WTC11 (cell line): Measurements from ENCODE around the gene LAMA2. TPM values are rescaled to one million over a fixed set of nuclear protein-coding genes. Genes with fewer than 3 reads are reported as not detected.

ENCODE experiments used
- ATAC-seq: fragments of 200-7000 bp; cut with Tn5 transposase; 2 replicates; pipeline ENCODE4 v1.10.0; 2021; ENCODE audit warnings: mild to moderate bottlenecking, moderate library complexity
- CTCF ChIA-PET: fragments of 300-600 bp; sonication (Branson Sonifier 250); formaldehyde crosslinking; loops from one replicate; lab custom pipeline; 2021; ENCODE audit warnings: antibody characterized with exemption; lab: Charles Lee
- POLR2A ChIA-PET: fragments of 350-600 bp; sonication (Branson Sonifier 250); formaldehyde crosslinking; loops from one replicate; lab custom pipeline; 2021; ENCODE audit warnings: antibody characterized with exemption; lab: Charles Lee
- DNase-seq: peaks from one replicate; pipeline ENCODE4 v3.0.0; 2021; ENCODE audit warnings: low spot score
- H3K27ac Mint-ChIP-seq: 2 replicates; pipeline ENCODE4 v1.8.0; 2021; ENCODE audit warnings: mixed read lengths
- H3K27me3 Mint-ChIP-seq: 2 replicates; pipeline ENCODE4 v1.8.0; 2021; ENCODE audit warnings: low read depth, mild to moderate bottlenecking, moderate library complexity, mixed read lengths
- H3K36me3 Mint-ChIP-seq: 2 replicates; pipeline ENCODE4 v1.8.0; 2021; ENCODE audit warnings: mixed read lengths
- H3K4me1 Mint-ChIP-seq: 2 replicates; pipeline ENCODE4 v1.8.0; 2022; ENCODE audit warnings: mixed read lengths
- H3K4me3 Mint-ChIP-seq: 2 replicates; pipeline ENCODE4 v1.8.0; 2021; ENCODE audit warnings: mild to moderate bottlenecking, moderate library complexity, mixed read lengths
- H3K9me3 Mint-ChIP-seq: 2 replicates; pipeline ENCODE4 v1.8.0; 2021; ENCODE audit warnings: mixed read lengths
- AFF4 ChIP-seq: sonication (generic); formaldehyde crosslinking; IDR thresholded peaks from 2 replicates; pipeline ENCODE4 v1.8.1; 2023; ENCODE audit warnings: mild to moderate bottlenecking, missing genetic modification reagents, borderline replicate concordance
- AR ChIP-seq: fragments of 250-450 bp; sonication (Bioruptor Pico); IDR thresholded peaks from 2 replicates; pipeline ENCODE4 v1.9.0; 2021; ENCODE audit warnings: mild to moderate bottlenecking
- ATF6 ChIP-seq: sonication (generic); formaldehyde crosslinking; IDR thresholded peaks from 2 replicates; pipeline ENCODE4 v1.8.1; 2023; ENCODE audit warnings: mild to moderate bottlenecking, missing genetic modification reagents
- CDX4 ChIP-seq: fragments of 250-450 bp; sonication (Bioruptor Pico); IDR thresholded peaks from 2 replicates; pipeline ENCODE4 v1.9.0; 2021; ENCODE audit warnings: moderate library complexity, mild to moderate bottlenecking, inconsistent platforms, borderline replicate concordance
- E2F1 ChIP-seq: sonication (generic); formaldehyde crosslinking; IDR thresholded peaks from 2 replicates; pipeline ENCODE4 v1.8.0; 2022; ENCODE audit warnings: mild to moderate bottlenecking, missing genetic modification reagents
- E2F5 ChIP-seq: sonication (generic); formaldehyde crosslinking; IDR thresholded peaks from 2 replicates; pipeline ENCODE4 v1.8.1; 2022; ENCODE audit warnings: mild to moderate bottlenecking, moderate library complexity, missing genetic modification reagents
- EMX1 ChIP-seq: fragments of 250-450 bp; sonication (Bioruptor Pico); IDR thresholded peaks from 2 replicates; pipeline ENCODE4 v1.8.0; 2021; ENCODE audit warnings: mild to moderate bottlenecking
- MYBL2 ChIP-seq: sonication (generic); formaldehyde crosslinking; IDR thresholded peaks from 2 replicates; pipeline ENCODE4 v1.8.1; 2023; ENCODE audit warnings: mild to moderate bottlenecking, moderate library complexity, missing genetic modification reagents
- NR2C2 ChIP-seq: sonication (generic); formaldehyde crosslinking; IDR thresholded peaks from 2 replicates; pipeline ENCODE4 v1.8.0; 2022; ENCODE audit warnings: mild to moderate bottlenecking, missing genetic modification reagents
- OVOL2 ChIP-seq: fragments of 250-450 bp; sonication (Bioruptor Pico); IDR thresholded peaks from 2 replicates; pipeline ENCODE4 v1.9.0; 2021; ENCODE audit warnings: mild to moderate bottlenecking, borderline replicate concordance
- SP1 ChIP-seq: sonication (generic); formaldehyde crosslinking; conservative IDR thresholded peaks from 2 replicates; pipeline ENCODE4 v1.8.1; 2022; ENCODE audit warnings: missing genetic modification reagents
- STAT6 ChIP-seq: sonication (generic); formaldehyde crosslinking; conservative IDR thresholded peaks from 2 replicates; pipeline ENCODE4 v1.8.1; 2023; ENCODE audit warnings: mild to moderate bottlenecking, low read depth, missing genetic modification reagents, moderate library complexity
- USF1 ChIP-seq: sonication (generic); formaldehyde crosslinking; IDR thresholded peaks from 2 replicates; pipeline ENCODE4 v1.8.0; 2022; ENCODE audit warnings: mild to moderate bottlenecking, missing genetic modification reagents
- ZNF232 ChIP-seq: sonication (generic); formaldehyde crosslinking; IDR thresholded peaks from 2 replicates; pipeline ENCODE4 v1.8.0; 2022; ENCODE audit warnings: mild to moderate bottlenecking, missing genetic modification reagents
- ZNF423 ChIP-seq: fragments of 250-450 bp; sonication (Bioruptor Pico); IDR thresholded peaks from 2 replicates; pipeline ENCODE4 v2.1.2; 2022; ENCODE audit warnings: mild to moderate bottlenecking, moderate library complexity
- ZNF425 ChIP-seq: fragments of 250-450 bp; sonication (Bioruptor Pico); conservative IDR thresholded peaks from 2 replicates; pipeline ENCODE4 v1.9.0; 2021; ENCODE audit warnings: mild to moderate bottlenecking
- ZSCAN18 ChIP-seq: fragments of 250-450 bp; sonication (Bioruptor Pico); IDR thresholded peaks from 2 replicates; pipeline ENCODE4 v2.1.2; 2022; ENCODE audit warnings: mild to moderate bottlenecking, moderate library complexity
- total RNA-seq: library from RNA; stranded (reverse); gene quantifications from 3 replicates; pipeline ENCODE4 v1.2.3, GENCODE V29; 2021

LAMA2 gene
- total RNA-seq, 1 experiment from 2014 or later = 6.6 TPM

GRCh38 chr6:129188306-129188705, 305.4 kb downstream of the LAMA2 start:
- H3K36me3 Mint-ChIP-seq = no peaks in the 10 kb centered on the region
- H3K27me3 Mint-ChIP-seq = no peaks in the 10 kb centered on the region
- H3K27ac Mint-ChIP-seq = no peak overlapping the region
- H3K9me3 Mint-ChIP-seq = no peaks in the 10 kb centered on the region
- no peak for ATAC-seq
- ChIA-PET POLR2A (no interaction called here), CTCF (no interaction called here)
- TF ChIP-seq USF1 (CRISPR knock-in tag) (no peak), CDX4 (CRISPR knock-in tag) (no peak), STAT6 (CRISPR knock-in tag) (no peak), ZNF232 (CRISPR knock-in tag) (no peak), E2F5 (CRISPR knock-in tag) (no peak), EMX1 (CRISPR knock-in tag) (no peak), ZNF423 (CRISPR knock-in tag) (no peak), AFF4 (CRISPR knock-in tag) (no peak), ZSCAN18 (CRISPR knock-in tag) (no peak), SP1 (CRISPR knock-in tag) (no peak), ZNF425 (CRISPR knock-in tag) (no peak), OVOL2 (CRISPR knock-in tag) (no peak), ATF6 (no peak), MYBL2 (CRISPR knock-in tag) (no peak), NR2C2 (no peak), AR (CRISPR knock-in tag) (no peak), E2F1 (CRISPR knock-in tag) (no peak)
- no peak for DNase-seq
- peaks cover 12% of the 10 kb centered on the region for H3K4me1 Mint-ChIP-seq
- H3K4me3 Mint-ChIP-seq = no peak overlapping the region
